ENCODE results near the gene TRPT1. TPM values are rescaled to one million over a fixed set of nuclear protein-coding genes. Genes with fewer than 3 reads are reported as not detected.

The TRPT1 gene
- total RNA-seq, 2 experiments from 2014 or later: 18.2 to 18.3 TPM

DNA sequence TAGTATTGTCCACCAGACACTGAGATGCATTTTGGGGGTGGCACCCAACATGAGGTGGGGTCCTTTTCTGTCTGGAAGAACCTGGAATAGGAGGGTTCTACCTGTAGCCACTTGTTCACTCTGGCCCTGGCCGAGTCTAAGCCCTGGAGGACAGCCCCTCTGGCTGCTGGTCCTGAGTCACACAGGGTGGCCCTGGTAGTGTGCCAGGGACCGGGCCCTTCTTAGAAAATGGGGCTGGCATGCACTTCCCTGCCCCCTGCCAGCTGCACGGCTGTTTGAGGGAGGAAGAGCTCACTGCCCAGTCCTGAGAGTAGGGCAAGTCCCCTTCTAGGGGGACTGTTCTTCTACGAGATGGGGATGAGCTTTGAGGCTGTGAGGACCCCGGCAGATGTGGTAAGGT is 27.5 kb upstream of the TRPT1 start:
- no peak overlapping the region for H3K27ac Mint-ChIP-seq
- no peaks in the 10 kb centered on the region for H3K36me3 Mint-ChIP-seq (ENCODE audit: low read depth)
- no peaks in the 10 kb centered on the region for H3K9me3 Mint-ChIP-seq
- H3K4me3 Mint-ChIP-seq: no peak overlapping the region
- CTCF ChIA-PET: interaction anchor here (0.6 kb wide), 1 partner anchor 269 kb away, joined by 3 read pairs; no protein-coding TSS in a partner anchor
- intact Hi-C loops (cut with micrococcal nuclease): no loop called here
- H3K27me3 Mint-ChIP-seq (ENCODE audit: low read depth): no peaks in the 10 kb centered on the region
- no peak for DNase-seq
- peaks cover 13% of the 10 kb centered on the region for H3K4me1 Mint-ChIP-seq (ENCODE audit: low read depth)

DNA sequence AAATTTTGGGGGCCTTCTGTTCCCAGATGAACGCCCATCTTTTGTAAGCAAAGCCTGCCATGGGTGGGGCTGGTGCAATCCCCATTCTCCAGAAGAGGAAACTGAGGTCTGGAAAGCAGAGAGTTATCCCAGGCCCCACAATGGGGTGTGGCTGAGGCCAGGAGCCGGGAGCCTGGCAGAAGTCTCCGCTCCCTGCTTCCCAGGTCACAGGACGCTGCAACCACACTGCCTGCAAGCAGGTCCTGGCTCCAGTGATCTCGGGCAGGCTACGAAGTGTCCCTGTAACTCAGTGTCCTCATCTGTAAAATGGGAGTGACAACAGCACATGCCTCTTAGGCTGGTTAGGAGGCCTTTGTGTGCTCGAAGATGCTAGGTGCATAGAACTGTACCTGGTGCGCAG is 27.1 kb upstream of the TRPT1 start:
- no peak overlapping the region for H3K4me3 Mint-ChIP-seq
- CTCF ChIA-PET: interaction anchor here (0.6 to 3.5 kb wide), 2 partner anchors 10 to 49 kb away, joined by 4 to 27 read pairs; partner anchors contain the start of gene CATSPERZ
- H3K36me3 Mint-ChIP-seq (ENCODE audit: low read depth): no peaks in the 10 kb centered on the region
- H3K27ac Mint-ChIP-seq: no peak overlapping the region
- DNase-seq: no peak
- H3K4me1 Mint-ChIP-seq (ENCODE audit: low read depth): peaks cover 13% of the 10 kb centered on the region
- no peaks in the 10 kb centered on the region for H3K27me3 Mint-ChIP-seq (ENCODE audit: low read depth)
- intact Hi-C loops (cut with micrococcal nuclease): no loop called here
- no peaks in the 10 kb centered on the region for H3K9me3 Mint-ChIP-seq

DNA sequence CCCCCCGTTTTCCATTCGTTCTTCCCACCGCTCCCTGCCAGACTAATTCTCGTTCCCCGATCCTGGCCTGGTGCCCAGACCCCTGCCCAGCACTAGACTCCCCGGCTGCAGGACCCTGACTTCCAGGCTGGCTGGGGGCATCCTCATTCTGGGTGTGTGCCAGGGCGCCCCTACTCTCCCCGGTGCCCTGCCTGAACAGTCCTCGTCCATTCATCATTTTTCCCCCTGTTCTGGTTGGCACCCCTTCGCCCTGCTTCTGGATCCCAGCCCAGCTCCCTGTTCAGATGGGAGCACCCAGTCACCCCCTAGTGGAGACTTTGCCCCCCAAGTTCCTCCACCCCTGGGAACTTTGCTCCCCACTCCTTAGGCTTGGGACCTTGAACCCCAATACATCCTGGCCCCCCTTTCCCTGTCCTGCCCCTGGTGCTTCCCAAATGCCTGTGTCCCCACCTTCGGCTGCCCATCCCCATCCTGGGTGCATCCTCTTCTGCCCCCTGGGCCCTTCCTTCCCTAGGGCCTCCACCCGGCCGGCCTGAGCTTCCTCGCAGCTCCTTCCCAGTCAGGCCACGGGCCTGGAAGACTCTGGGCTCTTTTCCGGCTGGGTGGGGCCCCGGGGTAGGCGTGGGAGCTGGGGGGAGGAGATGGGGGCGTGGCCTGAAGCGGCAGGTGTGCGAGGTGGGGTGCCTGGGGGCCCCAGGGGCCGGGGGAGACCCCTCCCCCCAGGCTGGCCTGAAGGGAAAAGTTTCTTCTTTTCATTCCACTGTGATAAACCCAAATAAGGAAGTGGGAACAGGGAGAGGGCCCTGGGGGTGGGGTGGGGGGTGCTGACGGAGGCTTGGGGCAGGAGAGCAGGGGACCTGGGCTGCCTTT is 26.3 kb upstream of the TRPT1 start:
- DNase-seq: no peak
- H3K36me3 Mint-ChIP-seq (ENCODE audit: low read depth): no peaks in the 10 kb centered on the region
- no peaks in the 10 kb centered on the region for H3K9me3 Mint-ChIP-seq
- intact Hi-C loops (cut with micrococcal nuclease): no loop called here
- H3K4me1 Mint-ChIP-seq (ENCODE audit: low read depth): peaks cover 13% of the 10 kb centered on the region
- peak overlapping the region; percentile 84 for H3K4me3 Mint-ChIP-seq
- no peaks in the 10 kb centered on the region for H3K27me3 Mint-ChIP-seq (ENCODE audit: low read depth)
- H3K27ac Mint-ChIP-seq: no peak overlapping the region
- CTCF ChIA-PET: interaction anchor here (0.6 to 4.1 kb wide), 8 partner anchors 9 to 319 kb away, joined by 3 to 27 read pairs (median 8); partner anchors contain the start of genes CATSPERZ, ESRRA and FERMT3

DNA sequence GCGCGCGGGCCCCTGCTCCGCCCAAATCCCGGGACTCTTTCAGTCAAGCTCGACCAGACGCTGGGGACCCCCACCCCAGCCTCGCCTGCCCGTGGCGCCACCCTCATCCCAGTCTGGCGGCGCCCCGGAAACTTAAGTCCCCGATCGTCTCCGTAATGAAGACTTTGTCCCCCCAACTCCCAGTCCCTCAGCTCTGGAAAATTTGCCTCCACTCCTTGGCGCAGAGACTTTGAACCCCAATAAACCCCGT is 25.7 kb upstream of the TRPT1 start:
- H3K27ac Mint-ChIP-seq: no peak overlapping the region
- CTCF ChIA-PET: interaction anchor here (1.5 to 4.1 kb wide), 6 partner anchors 9 to 53 kb away, joined by 3 to 27 read pairs (median 14); partner anchors contain the start of genes CATSPERZ, ESRRA and FERMT3

DNA sequence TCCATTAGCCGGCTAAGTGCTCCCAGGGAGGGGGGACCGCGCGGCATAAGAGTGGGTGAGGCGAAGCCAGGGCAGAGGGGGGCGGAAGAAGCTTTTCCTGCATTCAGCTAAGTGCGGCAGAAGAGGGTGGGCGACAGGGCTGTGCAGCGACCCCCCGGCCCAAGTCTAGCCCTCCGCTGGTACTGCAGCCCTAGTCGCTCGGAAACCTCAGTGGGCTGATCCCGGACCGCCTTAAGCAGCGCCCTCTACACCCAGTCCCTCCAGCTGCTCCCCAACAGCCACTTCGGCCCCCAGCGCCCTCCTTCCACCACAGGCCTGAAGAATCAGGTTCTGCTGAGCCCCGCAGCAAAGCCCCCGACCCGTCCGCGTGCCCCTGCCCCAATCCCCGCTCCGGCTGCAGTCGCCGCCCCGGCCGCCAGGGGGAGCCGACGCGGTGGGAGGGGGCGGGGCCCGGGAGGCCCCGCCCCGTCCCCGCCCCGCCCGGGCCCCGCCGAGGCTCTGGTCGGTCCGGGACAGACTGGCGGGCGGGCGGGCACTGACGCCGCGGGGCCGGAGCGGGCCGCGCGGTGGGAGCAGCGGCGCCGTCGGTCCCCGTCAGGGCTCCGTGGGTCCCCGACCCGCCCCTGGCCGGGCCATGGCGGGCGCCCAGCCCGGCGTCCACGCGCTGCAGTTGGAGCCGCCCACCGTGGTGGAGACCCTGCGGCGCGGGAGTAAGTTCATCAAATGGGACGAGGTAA is 25.2 kb upstream of the TRPT1 start, which contains the start of gene PLCB3:
PLCB3 (plus strand) TSS at position 515 of the 737 bp plus-strand sequence; CDS start at position 635, 120 bp downstream.
- H3K9me3 Mint-ChIP-seq: no peaks in the 10 kb centered on the region
- peak within 1 kb of the TSS; percentile 84 for H3K4me3 Mint-ChIP-seq
- H3K27ac Mint-ChIP-seq: no peak within 1 kb of the TSS
- peaks cover 13% of the 10 kb centered on the region for H3K4me1 Mint-ChIP-seq (ENCODE audit: low read depth)
- H3K36me3 Mint-ChIP-seq (ENCODE audit: low read depth): no peaks in the 10 kb centered on the region
- CTCF ChIA-PET: interaction anchor here (0.5 to 4.1 kb wide), 12 partner anchors 8 to 1432 kb away, joined by 3 to 27 read pairs (median 6); partner anchors contain the start of genes CATSPERZ, ESRRA and FERMT3
- H3K27me3 Mint-ChIP-seq (ENCODE audit: low read depth): no peaks in the 10 kb centered on the region
- peak; percentile 54 for DNase-seq
- intact Hi-C loops (cut with micrococcal nuclease): loop anchor here (1.0 kb wide), 3 partner anchors 18 to 54 kb away; partner anchors contain the start of genes ESRRA and FERMT3

More for the DNA sequence above, 25.7 kb upstream of the TRPT1 start:
- no peaks in the 10 kb centered on the region for H3K27me3 Mint-ChIP-seq (ENCODE audit: low read depth)
- H3K9me3 Mint-ChIP-seq: no peaks in the 10 kb centered on the region
- H3K4me1 Mint-ChIP-seq (ENCODE audit: low read depth): peaks cover 13% of the 10 kb centered on the region
- H3K4me3 Mint-ChIP-seq: peak overlapping the region; percentile 84
- DNase-seq: no peak
- H3K36me3 Mint-ChIP-seq (ENCODE audit: low read depth): no peaks in the 10 kb centered on the region
- intact Hi-C loops (cut with micrococcal nuclease): loop anchor here (1.0 kb wide), 3 partner anchors 18 to 54 kb away; partner anchors contain the start of genes ESRRA and FERMT3

DNA sequence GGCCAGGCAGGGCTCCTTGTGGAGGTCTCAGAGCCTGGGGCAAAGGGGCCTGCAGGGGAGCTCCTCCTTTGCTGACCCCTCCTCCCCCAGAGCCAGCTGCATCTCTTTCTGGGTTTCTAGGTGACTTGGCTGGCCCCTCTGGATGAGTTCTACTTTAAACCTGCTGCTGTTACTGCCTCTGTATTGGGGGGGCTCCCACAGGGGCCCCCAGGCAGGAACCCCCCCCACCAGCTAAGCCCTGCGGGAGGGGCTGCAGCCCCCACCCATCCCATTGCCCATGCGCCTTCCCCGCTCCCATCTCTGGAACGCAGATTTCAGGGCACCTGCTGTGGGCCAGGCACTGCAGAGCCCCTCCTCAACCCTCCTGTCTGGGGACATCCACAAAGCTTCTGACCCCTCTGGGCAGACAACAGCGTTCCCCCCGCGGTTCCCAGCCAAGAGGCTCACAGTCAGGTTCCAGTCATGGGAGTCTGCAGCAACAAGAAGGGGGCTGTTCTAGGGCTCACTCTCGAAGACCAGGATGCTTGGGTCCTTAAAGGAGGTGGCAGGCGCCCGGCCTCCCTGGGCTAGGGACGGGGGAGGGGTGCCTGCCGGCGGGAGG is 24.5 kb upstream of the TRPT1 start:
- Mint-ChIP-seq H3K36me3 (ENCODE audit: low read depth) (no peaks in the 10 kb centered on the region), H3K27me3 (ENCODE audit: low read depth) (no peaks in the 10 kb centered on the region), H3K9me3 (no peaks in the 10 kb centered on the region), H3K4me3 (peak overlapping the region; percentile 76), H3K27ac (no peak overlapping the region), H3K4me1 (ENCODE audit: low read depth) (peaks cover 13% of the 10 kb centered on the region)
- intact Hi-C loops (cut with micrococcal nuclease): loop anchor here (1.0 kb wide), 3 partner anchors 19 to 55 kb away; partner anchors contain the start of genes ESRRA and FERMT3
- CTCF ChIA-PET: interaction anchor here (0.5 to 4.1 kb wide), 14 partner anchors 19 to 1431 kb away, joined by 3 to 27 read pairs (median 5); partner anchors contain the start of genes CATSPERZ, ESRRA and FERMT3
- no peak for DNase-seq

DNA sequence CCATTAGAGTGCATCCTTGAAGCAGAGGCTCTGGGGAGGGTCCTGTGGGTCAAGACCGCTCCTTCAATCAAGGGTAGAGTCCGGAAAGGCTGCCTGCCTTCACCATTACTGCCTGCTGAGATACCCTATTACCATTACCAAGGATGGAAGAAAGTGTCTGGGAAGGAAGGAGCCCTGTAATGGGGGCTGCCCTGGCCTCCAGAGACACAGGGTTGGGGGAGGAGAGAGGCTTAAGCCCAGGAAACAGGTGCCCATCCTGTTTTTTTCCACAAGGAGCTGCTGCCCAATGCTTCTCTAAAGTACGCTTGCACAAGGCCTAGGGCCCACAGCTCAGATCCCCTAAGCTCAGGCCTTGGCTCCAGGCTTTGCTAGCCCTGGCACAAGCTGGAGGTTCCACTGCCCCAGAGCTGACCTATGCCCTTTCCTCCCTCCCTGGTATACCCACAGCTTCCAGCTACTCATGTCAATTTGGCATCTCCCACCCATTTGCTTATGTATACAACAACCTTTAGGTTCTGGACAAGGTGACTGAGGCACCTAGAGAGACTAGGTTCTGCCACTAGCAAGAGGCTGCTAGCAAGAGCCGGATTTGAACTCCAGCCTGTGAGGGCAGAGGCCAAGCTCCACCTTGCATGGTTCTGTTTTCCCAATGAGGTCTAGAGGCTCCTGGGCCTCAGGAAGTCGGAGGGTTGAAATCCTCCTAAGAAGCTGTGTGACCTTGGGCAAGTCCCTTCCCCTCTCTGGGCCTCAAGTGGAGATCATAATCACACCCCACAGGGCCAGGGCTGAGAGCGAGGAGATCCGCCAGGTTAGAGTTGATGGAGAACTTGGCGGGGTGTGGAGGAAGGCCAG is 23.8 kb upstream of the TRPT1 start:
- CTCF ChIA-PET: interaction anchor here (0.6 to 4.1 kb wide), 10 partner anchors 20 to 105 kb away, joined by 3 to 27 read pairs (median 7); partner anchors contain the start of genes CATSPERZ, ESRRA and FERMT3
- H3K4me1 Mint-ChIP-seq (ENCODE audit: low read depth): peaks cover 17% of the 10 kb centered on the region
- H3K36me3 Mint-ChIP-seq (ENCODE audit: low read depth): peaks cover 1% of the 10 kb centered on the region
- H3K27me3 Mint-ChIP-seq (ENCODE audit: low read depth): no peaks in the 10 kb centered on the region
- no peaks in the 10 kb centered on the region for H3K9me3 Mint-ChIP-seq
- intact Hi-C loops (cut with micrococcal nuclease): loop anchor here (10.0 kb wide), 1 partner anchor 835 kb away; the partner anchor contains the start of genes CDCA5 and ZFPL1
- H3K27ac Mint-ChIP-seq: no peak overlapping the region
- H3K4me3 Mint-ChIP-seq: peak overlapping the region; percentile 4
- no peak for DNase-seq

DNA sequence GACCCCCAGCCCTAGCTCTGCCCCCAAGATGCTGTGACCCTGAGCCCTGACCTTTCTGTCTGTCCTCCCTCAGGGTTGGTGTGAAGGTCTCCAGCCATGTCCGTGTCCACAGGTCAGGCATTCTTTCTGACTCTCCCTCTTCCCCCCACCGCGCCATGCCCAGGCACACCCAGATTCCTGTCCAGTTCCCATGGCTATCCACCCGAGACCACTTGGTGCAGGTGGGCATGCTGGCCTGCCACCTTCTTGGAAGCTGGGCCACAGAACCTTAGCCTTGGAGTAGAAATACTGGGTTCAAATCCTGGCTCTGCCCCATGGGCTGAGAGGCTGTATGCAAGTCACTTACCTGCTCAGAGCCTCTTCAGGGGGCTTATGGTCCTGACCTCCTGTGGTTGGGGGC is 23.1 kb upstream of the TRPT1 start:
- Mint-ChIP-seq H3K36me3 (ENCODE audit: low read depth) (peaks cover 1% of the 10 kb centered on the region), H3K27me3 (ENCODE audit: low read depth) (no peaks in the 10 kb centered on the region), H3K4me3 (no peak overlapping the region), H3K9me3 (no peaks in the 10 kb centered on the region), H3K27ac (no peak overlapping the region), H3K4me1 (ENCODE audit: low read depth) (peaks cover 17% of the 10 kb centered on the region)
- intact Hi-C loops (cut with micrococcal nuclease): loop anchor here (10.0 kb wide), 1 partner anchor 836 kb away; the partner anchor contains the start of genes CDCA5 and ZFPL1
- no peak for DNase-seq
- CTCF ChIA-PET: interaction anchor here (1.5 to 4.1 kb wide), 3 partner anchors 23 to 55 kb away, joined by 5 to 23 read pairs (median 10); partner anchors contain the start of gene ESRRA

DNA sequence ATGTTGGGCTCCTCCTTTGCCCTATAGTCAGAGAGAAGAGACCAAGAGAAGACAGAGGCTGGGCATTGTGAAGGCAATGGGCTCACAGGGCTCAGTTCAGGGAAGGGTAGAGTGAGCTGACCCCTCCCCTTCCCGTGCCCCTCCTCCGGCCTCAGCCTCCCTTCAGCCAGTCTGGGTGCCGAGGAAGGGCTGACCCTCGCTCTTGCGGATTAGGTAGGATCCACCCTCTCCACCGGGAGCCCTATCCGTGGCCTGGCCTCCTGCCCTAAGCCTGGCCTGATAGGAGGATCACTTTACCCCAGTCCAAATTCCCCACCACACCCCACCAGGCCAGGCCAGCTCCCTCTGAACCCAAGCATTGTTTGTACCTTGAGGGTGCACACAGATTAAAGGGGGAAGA is 22.6 kb upstream of the TRPT1 start:
- no peaks in the 10 kb centered on the region for H3K9me3 Mint-ChIP-seq
- H3K27ac Mint-ChIP-seq: no peak overlapping the region
- peaks cover 19% of the 10 kb centered on the region for H3K4me1 Mint-ChIP-seq (ENCODE audit: low read depth)
- peaks cover 6% of the 10 kb centered on the region for H3K36me3 Mint-ChIP-seq (ENCODE audit: low read depth)
- CTCF ChIA-PET: interaction anchor here (1.0 to 4.1 kb wide), 4 partner anchors 13 to 56 kb away, joined by 3 to 23 read pairs (median 7); partner anchors contain the start of gene ESRRA
- intact Hi-C loops (cut with micrococcal nuclease): loop anchor here (10.0 kb wide), 1 partner anchor 836 kb away; the partner anchor contains the start of genes CDCA5 and ZFPL1
- H3K4me3 Mint-ChIP-seq: no peak overlapping the region
- no peak for DNase-seq
- no peaks in the 10 kb centered on the region for H3K27me3 Mint-ChIP-seq (ENCODE audit: low read depth)

DNA sequence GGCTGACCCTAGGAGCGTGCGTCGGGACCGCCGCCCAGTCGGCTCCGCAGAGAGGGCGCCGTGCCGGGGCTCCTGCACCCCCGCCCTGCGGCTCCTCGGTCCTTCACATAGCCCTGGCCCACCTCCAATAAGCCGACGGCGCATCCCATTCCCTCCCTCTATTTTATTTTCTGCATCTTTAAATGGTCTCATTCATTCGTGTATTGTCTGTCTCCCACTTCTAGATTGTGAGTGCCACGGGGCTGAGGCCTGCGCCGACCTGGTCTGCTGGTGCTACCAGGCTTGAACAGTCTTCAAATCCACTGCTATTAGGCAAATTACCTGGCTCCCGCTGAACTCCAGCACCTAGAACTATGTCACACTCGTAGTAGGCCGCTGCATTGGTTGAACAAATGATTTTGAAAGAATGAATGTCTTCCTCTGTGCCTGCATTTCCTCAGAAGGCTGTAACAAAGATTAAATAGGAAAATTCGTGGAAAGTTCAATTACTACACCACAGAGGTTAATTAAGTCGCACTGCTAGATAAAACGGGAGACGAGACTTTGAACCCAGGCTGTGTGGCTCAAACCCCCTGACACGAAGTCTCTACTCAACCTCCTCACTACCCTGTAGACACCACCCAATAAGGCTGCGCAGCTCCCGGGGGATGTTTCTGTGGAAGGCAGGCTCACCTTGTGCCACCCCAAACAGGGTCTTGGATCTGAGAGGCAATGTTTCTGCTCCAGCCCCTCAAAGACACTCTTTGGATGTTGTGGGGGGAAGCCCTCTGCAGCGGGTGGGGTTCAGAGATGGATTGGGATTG is 21.9 kb upstream of the TRPT1 start:
- peaks cover 11% of the 10 kb centered on the region for H3K36me3 Mint-ChIP-seq (ENCODE audit: low read depth)
- no peak for DNase-seq
- CTCF ChIA-PET: interaction anchor here (0.7 to 1.3 kb wide), 3 partner anchors 14 to 54 kb away, joined by 3 to 4 read pairs (median 3); no protein-coding TSS in a partner anchor
- peak overlapping the region; percentile 52 for H3K4me3 Mint-ChIP-seq
- H3K27ac Mint-ChIP-seq: no peak overlapping the region
- no peaks in the 10 kb centered on the region for H3K27me3 Mint-ChIP-seq (ENCODE audit: low read depth)
- intact Hi-C loops (cut with micrococcal nuclease): loop anchor here (2.0 to 10.0 kb wide), 2 partner anchors 17 to 837 kb away; partner anchors contain the start of genes CDCA5, DNAJC4 and ZFPL1
- H3K9me3 Mint-ChIP-seq: no peaks in the 10 kb centered on the region
- peaks cover 25% of the 10 kb centered on the region for H3K4me1 Mint-ChIP-seq (ENCODE audit: low read depth)

Measured in activated naive CD4-positive, alpha-beta T cell treated with anti-CD3 and anti-CD28 coated beads for 36 hours (primary cell).